Measurements from ENCODE around the gene LILRB1.
"Not testable (repeated sequence)": the region's sequence is repeated elsewhere in the genome, so short reads cannot be mapped to it uniquely, and the experiment has no call there.

Gene LILRB1

DNA sequence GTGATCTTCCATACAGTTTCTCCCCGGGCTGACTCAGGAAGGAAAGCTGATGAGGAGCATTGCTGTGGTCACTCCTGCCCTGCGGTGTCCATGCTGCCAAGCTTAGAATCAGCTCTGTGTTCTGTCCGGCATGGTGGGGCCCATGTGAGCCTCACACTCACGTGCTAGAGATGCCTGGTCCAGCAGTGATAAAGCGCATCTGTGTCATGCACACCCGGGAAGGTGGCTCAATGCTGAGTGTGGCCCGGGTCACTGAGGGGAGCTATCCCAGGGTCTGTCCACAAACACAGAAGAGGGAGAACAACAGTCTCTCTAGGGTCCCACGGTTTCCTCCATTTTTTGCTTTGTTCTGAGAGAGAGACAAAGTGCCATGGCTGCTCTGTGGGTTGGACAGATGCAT is 3.5 kb upstream of the LILRB1 start:
- DNase-seq = no peak

- DNase-seq = not testable (repeated sequence)
Measured at GRCh38 chr19:54627912-54628311, 2.4 kb upstream of the LILRB1 start.

DNA sequence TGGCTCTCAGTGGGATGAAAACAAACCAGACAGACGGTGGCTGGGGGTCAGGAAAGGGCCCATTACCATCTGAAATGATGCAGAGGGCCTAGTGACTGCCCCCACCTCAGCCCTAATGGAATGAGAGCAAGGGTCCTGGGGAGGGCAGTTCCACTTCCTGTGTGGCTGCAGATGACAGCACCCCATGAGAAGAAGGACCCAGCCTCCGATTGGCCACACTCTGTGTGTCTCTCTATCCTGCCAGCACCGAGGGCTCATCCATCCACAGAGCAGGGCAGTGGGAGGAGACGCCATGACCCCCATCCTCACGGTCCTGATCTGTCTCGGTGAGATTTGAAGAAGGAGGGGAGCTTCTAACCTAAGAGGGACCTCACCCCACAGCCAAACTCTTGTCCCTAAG is 498 bp downstream of the LILRB1 start:
- DNase-seq = no peak

DNA sequence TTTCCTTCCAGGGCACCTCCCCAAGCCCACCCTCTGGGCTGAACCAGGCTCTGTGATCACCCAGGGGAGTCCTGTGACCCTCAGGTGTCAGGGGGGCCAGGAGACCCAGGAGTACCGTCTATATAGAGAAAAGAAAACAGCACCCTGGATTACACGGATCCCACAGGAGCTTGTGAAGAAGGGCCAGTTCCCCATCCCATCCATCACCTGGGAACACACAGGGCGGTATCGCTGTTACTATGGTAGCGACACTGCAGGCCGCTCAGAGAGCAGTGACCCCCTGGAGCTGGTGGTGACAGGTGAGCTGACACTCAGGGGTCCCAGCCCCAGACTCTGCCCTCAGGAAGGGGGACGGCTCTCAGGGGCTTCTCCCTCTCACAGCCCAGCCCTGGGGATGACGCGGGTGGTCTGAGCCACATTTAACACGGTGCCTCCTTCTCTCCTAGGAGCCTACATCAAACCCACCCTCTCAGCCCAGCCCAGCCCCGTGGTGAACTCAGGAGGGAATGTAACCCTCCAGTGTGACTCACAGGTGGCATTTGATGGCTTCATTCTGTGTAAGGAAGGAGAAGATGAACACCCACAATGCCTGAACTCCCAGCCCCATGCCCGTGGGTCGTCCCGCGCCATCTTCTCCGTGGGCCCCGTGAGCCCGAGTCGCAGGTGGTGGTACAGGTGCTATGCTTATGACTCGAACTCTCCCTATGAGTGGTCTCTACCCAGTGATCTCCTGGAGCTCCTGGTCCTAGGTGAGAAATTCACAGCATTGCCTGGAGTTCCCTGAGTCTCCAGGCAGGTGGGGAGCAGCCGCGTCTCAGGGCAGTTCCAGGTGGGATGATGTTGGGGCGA is 1.4 kb downstream of the LILRB1 start:
- not testable (repeated sequence) for DNase-seq

DNA sequence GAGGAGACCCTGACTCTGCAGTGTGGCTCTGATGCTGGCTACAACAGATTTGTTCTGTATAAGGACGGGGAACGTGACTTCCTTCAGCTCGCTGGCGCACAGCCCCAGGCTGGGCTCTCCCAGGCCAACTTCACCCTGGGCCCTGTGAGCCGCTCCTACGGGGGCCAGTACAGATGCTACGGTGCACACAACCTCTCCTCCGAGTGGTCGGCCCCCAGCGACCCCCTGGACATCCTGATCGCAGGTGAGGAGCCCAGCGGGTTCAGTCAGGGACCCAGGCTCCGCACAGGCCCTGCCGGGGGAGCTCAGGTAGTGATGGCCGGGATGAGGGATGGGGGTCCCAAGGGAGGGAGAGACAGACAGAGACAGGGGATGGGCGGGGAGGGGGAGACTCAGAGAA is 2.2 kb downstream of the LILRB1 start:
- not testable (repeated sequence) for DNase-seq

GRCh38 chr19:54633401-54633800 is 3.1 kb downstream of the LILRB1 start:
- no peak for DNase-seq

DNA sequence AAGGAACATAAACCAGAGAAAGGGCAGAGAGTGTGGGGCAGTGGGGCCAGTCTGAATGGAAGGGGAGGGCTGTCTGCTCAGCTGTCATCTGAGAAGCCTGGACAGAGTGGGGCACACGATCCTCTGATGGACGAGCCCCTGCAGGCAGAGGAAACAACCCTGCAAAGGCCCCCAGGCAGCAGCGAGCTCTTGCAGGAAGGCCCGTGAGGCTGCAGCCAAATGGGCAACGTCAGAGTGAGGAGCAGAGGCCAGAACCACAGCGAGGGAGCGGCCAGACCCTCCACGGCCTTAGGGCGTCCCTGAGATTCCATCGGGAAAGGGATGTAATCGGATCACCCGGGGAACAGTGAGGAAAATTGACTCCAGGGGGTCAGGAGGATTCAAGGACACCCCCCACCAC is 5.8 kb downstream of the LILRB1 start:
- DNase-seq = not testable (repeated sequence)

DNA sequence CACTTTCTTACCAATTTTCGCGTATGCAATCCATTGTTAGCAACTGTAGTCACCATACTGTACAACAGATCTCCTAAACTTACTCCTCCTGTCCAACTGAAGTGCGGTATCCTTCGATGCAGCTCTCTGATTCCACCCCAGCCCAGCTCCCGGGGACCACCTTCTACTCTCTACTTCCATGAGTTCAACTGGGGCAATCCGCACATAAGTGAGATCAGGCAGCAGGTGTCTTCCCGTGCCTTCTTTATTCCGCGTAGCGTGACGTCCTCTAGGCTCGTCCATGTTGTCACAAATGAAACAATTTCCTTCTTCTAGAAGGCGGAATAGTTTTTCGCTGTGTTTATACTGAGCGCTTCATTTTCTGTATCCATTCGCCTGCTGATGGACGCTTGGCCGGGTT is 8.4 kb downstream of the LILRB1 start:
- DNase-seq = no peak

DNA sequence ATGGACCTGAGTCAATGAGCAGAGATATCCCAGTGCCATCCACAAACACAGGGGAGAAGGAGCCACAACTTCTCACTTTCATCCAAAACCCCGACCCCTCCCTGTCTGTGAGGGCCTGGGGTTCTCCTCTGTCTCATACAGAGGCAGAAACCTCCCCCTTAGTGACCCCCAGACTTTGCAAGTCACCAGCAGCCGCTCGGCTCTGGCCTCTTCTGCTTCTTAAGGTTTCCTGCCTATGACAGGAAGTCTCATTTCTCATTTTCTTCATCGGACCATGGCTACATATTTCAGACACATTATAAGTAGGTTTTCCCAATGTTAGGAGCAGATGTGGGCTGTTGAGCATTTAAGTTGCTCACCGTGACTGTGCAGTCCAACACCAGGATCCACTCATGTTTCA is 12.7 kb downstream of the LILRB1 start:
- DNase-seq = not testable (repeated sequence)

- not testable (repeated sequence) for DNase-seq
Measured at GRCh38 chr19:54643583-54643982, 13.3 kb downstream of the LILRB1 start.

GRCh38 chr19:54644056-54644455 is 13.8 kb downstream of the LILRB1 start:
- DNase-seq = no peak

DNA sequence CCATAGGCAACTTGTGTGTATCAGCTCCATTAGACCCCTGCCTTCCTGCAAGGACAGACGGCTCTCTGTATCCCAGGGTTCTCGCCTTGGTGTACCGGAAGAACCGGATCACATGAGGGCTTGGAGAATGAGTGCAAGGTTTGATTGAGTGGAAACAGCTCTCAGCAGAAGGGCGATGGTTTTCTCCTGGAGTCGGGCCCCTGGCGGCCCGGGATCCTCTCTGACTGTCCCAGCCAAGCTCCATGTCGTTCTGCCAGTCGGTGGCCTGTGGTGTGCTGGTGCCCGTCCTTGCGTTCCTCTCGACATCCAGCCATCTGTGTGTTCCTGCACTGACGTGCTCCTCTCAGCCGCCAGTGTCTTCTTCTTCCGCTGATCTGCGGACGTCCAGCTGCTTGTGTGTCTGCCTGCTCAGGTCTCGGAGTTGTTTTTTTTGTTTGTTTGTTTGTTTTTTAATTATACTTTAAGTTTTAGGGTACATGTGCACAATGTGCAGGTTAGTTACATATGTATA is 16.1 kb downstream of the LILRB1 start:
- no peak for DNase-seq

- no peak for DNase-seq
Measured at GRCh38 chr19:54648129-54648528, 17.8 kb downstream of the LILRB1 start.

GRCh38 chr19:54650108-54650655 is 19.9 kb downstream of the LILRB1 start:
- no peak for DNase-seq

DNA sequence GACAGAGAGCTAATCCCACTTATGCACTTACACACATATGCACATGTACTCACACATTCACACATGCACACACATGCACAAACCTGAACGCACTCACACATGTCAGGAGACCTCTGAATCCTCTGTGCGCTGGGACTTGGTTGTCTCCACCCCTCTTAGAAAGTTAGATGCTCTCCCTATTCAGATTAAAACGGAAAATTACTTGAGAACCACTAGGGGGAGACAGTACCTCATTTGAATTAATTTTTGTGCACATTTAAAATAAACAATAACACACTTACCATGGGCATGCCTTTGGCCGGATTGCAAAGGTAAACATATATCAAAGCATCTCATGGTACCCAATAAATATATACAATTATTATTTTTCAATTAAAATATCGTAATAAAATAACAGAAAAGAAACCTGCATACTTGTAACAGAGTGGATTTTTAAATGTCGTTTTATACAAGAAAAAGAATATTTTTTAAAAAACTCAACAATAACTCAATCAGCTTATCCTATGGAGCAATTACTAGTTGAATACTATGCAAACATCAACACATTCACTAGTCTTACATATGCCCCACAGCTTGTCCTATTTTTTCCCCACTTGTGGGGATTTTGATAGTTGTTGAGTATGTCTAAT is 23.0 kb downstream of the LILRB1 start:
- no peak for DNase-seq

- no peak for DNase-seq
Measured at GRCh38 chr19:54654447-54655321, 24.4 kb downstream of the LILRB1 start.

GRCh38 chr19:54659300-54659699 is 29.0 kb downstream of the LILRB1 start:
- DNase-seq = no peak

GRCh38 chr19:54660306-54660705 is 30.0 kb downstream of the LILRB1 start:
- DNase-seq = no peak

GRCh38 chr19:54660964-54661363 is 30.7 kb downstream of the LILRB1 start:
- no peak for DNase-seq

- DNase-seq = no peak
Measured at GRCh38 chr19:54661846-54662481, 31.7 kb downstream of the LILRB1 start.

GRCh38 chr19:54662730-54663129 is 32.4 kb downstream of the LILRB1 start, which contains the start of gene LILRB4:
Gene LILRB4, plus strand, starts transcription at chr19:54662985. Its CDS starts 49 bp downstream, at chr19:54663034.
- DNase-seq = no peak

DNA sequence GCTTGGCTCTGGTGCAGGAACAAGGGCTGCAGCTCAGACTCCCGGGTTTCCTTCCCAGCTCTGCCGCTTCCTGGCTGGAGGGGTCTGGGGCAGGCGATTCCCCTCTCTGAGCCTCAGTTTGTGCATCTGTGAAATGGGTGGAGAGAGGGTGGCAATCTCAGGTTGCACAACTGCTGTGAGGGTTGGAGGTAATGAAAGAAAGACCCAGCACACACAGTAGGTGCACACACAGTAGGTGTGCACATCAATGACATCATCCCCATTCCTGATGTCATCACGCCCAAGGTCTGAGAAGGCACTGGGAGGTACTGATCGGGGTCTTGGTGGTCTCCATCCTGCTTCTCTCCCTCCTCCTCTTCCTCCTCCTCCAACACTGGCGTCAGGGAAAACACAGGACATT is 35.2 kb downstream of the LILRB1 start:
- no peak for DNase-seq
